RWPE1 (cell line): ENCODE data around the gene AATK.
"Not testable (repeated sequence)": the region's sequence is repeated elsewhere in the genome, so short reads cannot be mapped to it uniquely, and the experiment has no call there.

Experiments used
- CTCF ChIA-PET: fragments of 350-600 bp; sonication (Branson Sonifier 250); formaldehyde crosslinking; extraction: SDS; loops from one replicate; lab custom pipeline; 2021; lab: Yijun Ruan, JAX
- POLR2A ChIA-PET: fragments of 400-600 bp; formaldehyde crosslinking; extraction: SDS; loops from one replicate; lab custom pipeline; 2020; ENCODE audit warnings: antibody characterized with exemption; ENCODE audit not compliant: low non-redundant PET; lab: Yijun Ruan, JAX
- DNase-seq: peaks from one replicate; pipeline ENCODE4 v3.0.0; 2012; ENCODE audit warnings: low spot score
- H3K27ac ChIP-seq: fragments of 450-650 bp; 2 replicates; pipeline ENCODE4 v1.5.1; 2017
- CTCF ChIP-seq: fragments of 450-650 bp; conservative IDR thresholded peaks from 2 replicates; pipeline ENCODE4 v1.5.1; 2017; ENCODE audit warnings: low read depth, mild to moderate bottlenecking

AATK gene

GRCh38 chr17:81156866-81157805 is 8.9 kb downstream of the AATK start:
- no peak overlapping the region for H3K27ac ChIP-seq
- no peak for TF ChIP-seq CTCF
- DNase-seq = no peak
- CTCF ChIA-PET = no interaction called here
- POLR2A ChIA-PET = no interaction called here

- TF ChIP-seq CTCF = no peak
- DNase-seq = no peak
- ChIA-PET CTCF (interaction anchor here (0.6 kb wide), 1 partner anchor 22 kb away, joined by 3 read pairs; no protein-coding TSS in a partner anchor), POLR2A (no interaction called here)
- H3K27ac ChIP-seq = no peak overlapping the region
Measured at GRCh38 chr17:81154961-81155360, 11.1 kb downstream of the AATK start.

GRCh38 chr17:81154016-81154415 is 12.0 kb downstream of the AATK start:
- H3K27ac ChIP-seq, POLR2A ChIA-PET, DNase-seq: not testable (repeated sequence)
- CTCF ChIA-PET = interaction anchor here (0.6 kb wide), 1 partner anchor 37 kb away, joined by 4 read pairs; no protein-coding TSS in a partner anchor

- no peak overlapping the region for H3K27ac ChIP-seq
- POLR2A ChIA-PET = no interaction called here
- TF ChIP-seq CTCF = no peak
- DNase-seq = no peak
- CTCF ChIA-PET = no interaction called here
Measured at GRCh38 chr17:81153340-81153803, 12.6 kb downstream of the AATK start.

- no peak for TF ChIP-seq CTCF
- ChIA-PET POLR2A (no interaction called here), CTCF (no interaction called here)
- DNase-seq = no peak
- no peak overlapping the region for H3K27ac ChIP-seq
Measured at GRCh38 chr17:81152288-81152828, 13.7 kb downstream of the AATK start.

GRCh38 chr17:81151278-81151677 is 14.7 kb downstream of the AATK start:
- H3K27ac ChIP-seq = no peak overlapping the region
- no peak for TF ChIP-seq CTCF
- no peak for DNase-seq
- ChIA-PET CTCF (interaction anchor here (0.7 kb wide), 1 partner anchor 977 kb away, joined by 3 read pairs; no protein-coding TSS in a partner anchor), POLR2A (no interaction called here)
